Naive thymus-derived CD4-positive, alpha-beta T cell (primary cell): ENCODE data around the gene LIPK. TPM values are rescaled to one million over a fixed set of nuclear protein-coding genes. Genes with fewer than 3 reads are reported as not detected.
"Not testable (repeated sequence)": the region's sequence is repeated elsewhere in the genome, so short reads cannot be mapped to it uniquely, and the experiment has no call there.

Source experiments
- ATAC-seq: fragments of 150-1000 bp; cut with Tn5 transposase; 2 replicates; pipeline ENCODE4 v1.10.0; 2021; ENCODE audit warnings: mild to moderate bottlenecking, moderate library complexity
- CTCF ChIA-PET: fragments of 350-600 bp; sonication (Branson Sonifier 250); formaldehyde crosslinking; loops from one replicate; lab custom pipeline; 2021; ENCODE audit warnings: antibody characterized with exemption; lab: Charles Lee
- POLR2A ChIA-PET: fragments of 350-600 bp; sonication (Branson Sonifier 250); formaldehyde crosslinking; loops from one replicate; lab custom pipeline; 2021; ENCODE audit warnings: antibody characterized with exemption, inconsistent platforms; lab: Charles Lee
- DNase-seq, 9 donors: peaks; one replicate each; pipeline versions ENCODE4 v3.0.0 to v3.0.0-alpha.2; 2020 to 2022; ENCODE audit warnings: mixed read lengths in 1 of 9
- H3K27ac ChIP-seq: one replicate; pipeline ENCODE4 v1.7.0; 2013; ENCODE audit warnings: mild to moderate bottlenecking, low read depth, low read length, moderate library complexity
- H3K27me3 ChIP-seq, 2 donors: one replicate each; pipeline ENCODE4 v1.7.0; 2013; ENCODE audit warnings: low read length in 2 of 2, mild to moderate bottlenecking in 2 of 2, moderate library complexity in 2 of 2; ENCODE audit not compliant: control insufficient read depth in 2 of 2, insufficient read depth in 2 of 2
- H3K36me3 ChIP-seq, 3 experiments: 1 replicate in 2 of 3; 2 replicates in 1 of 3; pipeline ENCODE4 v1.7.0; 2013; ENCODE audit warnings: low read length in 3 of 3, mild to moderate bottlenecking in 3 of 3, moderate library complexity in 1 of 3; ENCODE audit not compliant: insufficient read depth in 3 of 3, control insufficient read depth in 2 of 3
- H3K4me1 ChIP-seq, 2 donors: one replicate each; pipeline ENCODE4 v1.7.0; 2013; ENCODE audit warnings: low read length in 2 of 2, mild to moderate bottlenecking in 2 of 2, moderate library complexity in 1 of 2; ENCODE audit not compliant: control insufficient read depth in 2 of 2, insufficient read depth in 2 of 2
- H3K4me3 ChIP-seq: 2 replicates; pipeline ENCODE4 v1.7.0; 2013; ENCODE audit warnings: mild to moderate bottlenecking, low read length
- H3K9me3 ChIP-seq, 3 experiments: 1 replicate in 2 of 3; 2 replicates in 1 of 3; pipeline ENCODE4 v1.7.0; 2013; ENCODE audit warnings: low read length in 3 of 3; ENCODE audit not compliant: control insufficient read depth in 2 of 3
- H3K27ac Mint-ChIP-seq, 9 donors: one replicate each; pipeline ENCODE4 v1.8.0; 2020 to 2022; ENCODE audit warnings: mixed read lengths in 9 of 9, mild to moderate bottlenecking in 8 of 9, moderate library complexity in 5 of 9, inconsistent platforms in 2 of 9
- H3K27me3 Mint-ChIP-seq, 5 donors: one replicate each; pipeline ENCODE4 v1.8.0; 2021 to 2022; ENCODE audit warnings: mixed read lengths in 5 of 5, mild to moderate bottlenecking in 1 of 5
- H3K36me3 Mint-ChIP-seq, 5 donors: one replicate each; pipeline ENCODE4 v1.8.0; 2020 to 2022; ENCODE audit warnings: mixed read lengths in 5 of 5, mild to moderate bottlenecking in 3 of 5, inconsistent platforms in 1 of 5
- H3K4me1 Mint-ChIP-seq, 7 donors: one replicate each; pipeline ENCODE4 v1.8.0; 2020 to 2022; ENCODE audit warnings: mixed read lengths in 7 of 7, mild to moderate bottlenecking in 3 of 7, inconsistent platforms in 1 of 7
- H3K4me3 Mint-ChIP-seq, 10 donors: one replicate each; pipeline ENCODE4 v1.8.0; 2020 to 2022; ENCODE audit warnings: mild to moderate bottlenecking in 10 of 10, mixed read lengths in 10 of 10, moderate library complexity in 6 of 10, inconsistent platforms in 2 of 10
- H3K9me3 Mint-ChIP-seq, 11 donors: one replicate each; pipeline ENCODE4 v1.8.0; 2020 to 2022; ENCODE audit warnings: mixed read lengths in 11 of 11, mild to moderate bottlenecking in 4 of 11, inconsistent platforms in 1 of 11, moderate library complexity in 1 of 11
- intact Hi-C, 2 donors: fragments of 100-400 bp; cut with micrococcal nuclease; formaldehyde crosslinking; loops; one replicate each; pipeline ENCODE4 v1.15.1; 2023
- polyA plus RNA-seq, 2 donors: library from polyadenylated mRNA; unstranded; fragments of 300-500 nt; fragmentation: Illumina TruSeq; gene quantifications; one replicate each; pipeline ENCODE4 v1.2.3, GENCODE V29; 2021
- total RNA-seq, 6 experiments: library from RNA in 5 of 6; stranded (reverse) in 5 of 6; gene quantifications; 1 replicate in 5 of 6; 2 replicates in 1 of 6; pipeline ENCODE4 v1.2.3 and lab custom pipeline; 2021 to 2026

LIPK gene
- total and polyA plus RNA-seq, 7 experiments from 2014 or later, result not detected

DNA sequence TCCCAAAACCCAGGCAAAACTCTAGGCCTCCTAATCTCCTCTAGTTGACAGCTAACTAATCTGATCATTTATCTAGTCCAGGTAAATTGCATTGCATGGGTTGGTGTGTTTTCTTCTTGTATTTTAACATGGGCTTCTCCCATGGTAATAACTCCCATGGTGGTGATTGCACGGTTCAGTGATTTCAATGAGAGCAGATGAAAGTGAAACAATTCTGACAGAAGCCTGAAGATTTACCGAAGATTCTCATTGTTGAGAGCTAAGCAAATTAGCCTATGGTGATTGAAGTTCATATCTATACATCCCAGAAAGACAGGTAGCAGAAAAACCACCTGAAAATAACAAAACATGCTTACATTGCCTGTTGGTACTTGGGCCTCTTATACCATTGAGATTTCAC, 27.2 kb downstream of the LIPK start:
- ChIA-PET POLR2A (no interaction called here), CTCF (no interaction called here)
- no peak overlapping the region for H3K27ac Mint-ChIP-seq

GRCh38 chr10:88735661-88736060, 29.6 kb downstream of the LIPK start:
- Histone ChIP-seq H3K27me3 (peaks cover 0 to 3% of the 10 kb centered on the region in 2 donors), H3K36me3 (no peaks in the 10 kb centered on the region), H3K27ac (no peak overlapping the region), H3K4me1 (no peaks in the 10 kb centered on the region), H3K9me3 (no peaks in the 10 kb centered on the region), H3K4me3 (no peak overlapping the region)
- ChIA-PET POLR2A (no interaction called here), CTCF (no interaction called here)
- Mint-ChIP-seq H3K9me3 (peaks cover 0 to 2% (median 0%) of the 10 kb centered on the region in 11 donors), H3K27ac (no peak overlapping the region), H3K36me3 (no peaks in the 10 kb centered on the region), H3K4me1 (no peaks in the 10 kb centered on the region), H3K4me3 (no peak overlapping the region), H3K27me3 (peaks cover 0 to 44% (median 15%) of the 10 kb centered on the region in 5 donors)
- intact Hi-C loops, result no loop called here
- DNase-seq (no peak), ATAC-seq (no peak)

More for the DNA sequence above, 27.2 kb downstream of the LIPK start:
- no peak overlapping the region for H3K4me3 ChIP-seq
- Mint-ChIP-seq H3K27me3 (peaks cover 0 to 26% (median 4%) of the 10 kb centered on the region in 5 donors), H3K4me3 (no peak overlapping the region), H3K36me3 (no peaks in the 10 kb centered on the region), H3K9me3 (peaks cover 0 to 2% (median 0%) of the 10 kb centered on the region in 11 donors), H3K4me1 (no peaks in the 10 kb centered on the region)
- intact Hi-C loops, result no loop called here
- DNase-seq (no peak), ATAC-seq (no peak)
- no peaks in the 10 kb centered on the region for H3K36me3 ChIP-seq
- no peaks in the 10 kb centered on the region for H3K4me1 ChIP-seq
- no peaks in the 10 kb centered on the region for H3K9me3 ChIP-seq
- no peak overlapping the region for H3K27ac ChIP-seq
- H3K27me3 ChIP-seq, result peaks cover 0 to 3% of the 10 kb centered on the region in 2 donors

DNA sequence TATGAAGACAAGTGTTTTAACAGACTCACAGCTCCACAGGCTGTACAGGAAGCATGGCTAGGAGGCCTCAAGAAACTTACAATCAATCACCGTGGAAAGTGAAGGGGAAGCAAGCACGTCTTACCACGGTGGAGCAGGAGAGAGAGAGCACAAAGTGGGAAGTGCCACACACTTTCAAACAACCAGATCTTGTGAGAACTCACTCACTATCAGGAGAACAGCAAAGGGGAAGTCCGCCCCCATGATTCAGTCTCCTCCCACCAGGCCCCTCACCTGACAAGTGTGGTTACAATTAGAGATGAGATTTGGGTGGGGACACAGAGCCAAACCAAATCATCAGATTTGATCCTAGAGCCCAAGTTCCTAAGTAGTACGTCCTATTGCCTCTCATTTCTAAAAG, 35.9 kb downstream of the LIPK start:
- peaks cover 11 to 53% (median 25%) of the 10 kb centered on the region in 5 donors for H3K27me3 Mint-ChIP-seq
- H3K27ac ChIP-seq, H3K27ac Mint-ChIP-seq, POLR2A ChIA-PET, H3K4me3 ChIP-seq, H3K36me3 Mint-ChIP-seq, DNase-seq, ATAC-seq, H3K9me3 ChIP-seq, H3K4me3 Mint-ChIP-seq, H3K27me3 ChIP-seq, H3K36me3 ChIP-seq, H3K4me1 ChIP-seq, intact Hi-C loops, H3K4me1 Mint-ChIP-seq: not testable (repeated sequence)
- peaks cover 0 to 18% (median 5%) of the 10 kb centered on the region in 11 donors for H3K9me3 Mint-ChIP-seq
- CTCF ChIA-PET, result interaction anchor here (0.6 kb wide), 1 partner anchor 190 kb away, joined by 3 read pairs; no protein-coding TSS in a partner anchor

DNA sequence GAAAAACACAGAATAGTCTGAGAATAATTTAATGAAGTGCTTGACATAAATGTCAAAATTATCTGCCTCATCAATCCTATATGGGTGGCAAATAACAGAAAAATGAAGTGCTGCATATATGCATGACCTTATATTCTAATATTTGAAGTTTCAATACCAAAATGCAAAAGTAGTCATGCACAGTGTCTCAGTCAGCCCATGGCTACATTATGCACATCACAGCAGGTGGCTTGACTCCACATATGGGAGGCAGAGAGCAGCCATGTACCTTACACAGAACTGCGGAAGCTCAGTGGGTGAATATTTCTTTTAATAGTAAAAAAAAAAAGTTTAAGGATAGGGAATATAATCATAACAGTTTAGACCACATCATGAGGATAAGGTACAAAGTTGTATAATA, 36.4 kb downstream of the LIPK start:
- Mint-ChIP-seq H3K27me3 (peaks cover 11 to 55% (median 25%) of the 10 kb centered on the region in 5 donors), H3K27ac (no peak overlapping the region), H3K9me3 (peaks cover 0 to 18% (median 5%) of the 10 kb centered on the region in 11 donors), H3K4me1 (no peaks in the 10 kb centered on the region), H3K4me3 (no peak overlapping the region), H3K36me3 (peaks cover 0 to 5% (median 0%) of the 10 kb centered on the region in 5 donors)
- POLR2A ChIA-PET, result no interaction called here
- Histone ChIP-seq H3K4me1 (no peaks in the 10 kb centered on the region), H3K9me3 (no peaks in the 10 kb centered on the region), H3K4me3 (no peak overlapping the region), H3K36me3 (no peaks in the 10 kb centered on the region), H3K27me3 (no peaks in the 10 kb centered on the region), H3K27ac (no peak overlapping the region)
- CTCF ChIA-PET, result no interaction called here
- intact Hi-C loops, result no loop called here
- DNase-seq (no peak), ATAC-seq (no peak)

DNA sequence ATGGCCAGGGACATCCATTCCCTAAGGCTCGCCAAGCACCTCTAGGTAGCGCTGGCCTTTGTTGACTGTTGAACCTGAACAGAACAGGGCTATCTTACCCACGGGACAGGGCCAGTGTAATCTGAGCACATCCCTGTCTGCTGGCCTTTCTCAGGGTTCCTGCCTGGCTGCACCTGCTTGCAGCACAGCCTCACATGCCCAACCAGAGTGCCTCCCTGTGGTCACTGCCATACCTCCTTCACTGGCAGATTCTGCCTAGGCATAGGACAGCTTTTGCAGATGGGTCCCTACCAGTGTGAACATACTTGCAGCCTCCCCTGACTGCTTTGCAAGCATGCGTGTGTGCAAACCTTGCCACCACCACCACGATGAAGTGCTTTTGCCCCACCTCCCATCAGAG, 38.0 kb downstream of the LIPK start:
- POLR2A ChIA-PET, result no interaction called here
- intact Hi-C loops, result no loop called here

DNA sequence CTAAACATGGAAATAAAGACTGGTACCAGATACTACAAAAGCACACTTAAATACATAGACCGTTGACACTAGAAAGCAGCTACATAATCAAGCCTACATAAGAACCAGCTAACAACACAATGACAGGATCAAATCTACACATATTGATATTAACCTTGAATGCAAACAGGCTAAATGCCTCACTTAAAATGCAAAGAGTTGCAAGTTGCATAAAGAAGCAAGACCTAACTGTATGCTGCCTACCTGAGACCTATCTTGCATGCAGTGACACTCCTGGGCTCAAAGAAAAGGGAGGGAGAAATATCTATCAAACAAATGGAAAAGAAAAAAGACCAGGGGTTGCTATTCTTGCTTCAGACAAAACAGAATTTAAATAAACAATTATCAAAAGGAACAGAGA, 39.6 kb downstream of the LIPK start:
- ChIA-PET POLR2A (no interaction called here), CTCF (no interaction called here)
- H3K27me3 Mint-ChIP-seq, result peaks cover 8 to 54% (median 11%) of the 10 kb centered on the region in 5 donors
- Histone ChIP-seq H3K27me3 (no peaks in the 10 kb centered on the region), H3K4me1 (no peaks in the 10 kb centered on the region), H3K27ac (no peak overlapping the region), H3K4me3 (no peak overlapping the region), H3K36me3 (no peaks in the 10 kb centered on the region), H3K9me3 (no peaks in the 10 kb centered on the region)
- H3K27ac Mint-ChIP-seq, result peak overlapping the region in 1 of 9 donors; percentile 15
- DNase-seq, result no peak
- peaks cover 0 to 18% (median 5%) of the 10 kb centered on the region in 11 donors for H3K9me3 Mint-ChIP-seq
- no peaks in the 10 kb centered on the region for H3K4me1 Mint-ChIP-seq
- intact Hi-C loops, result no loop called here
- no peak overlapping the region for H3K4me3 Mint-ChIP-seq
- H3K36me3 Mint-ChIP-seq, result peaks cover 0 to 5% (median 0%) of the 10 kb centered on the region in 5 donors
- ATAC-seq, result no peak

More for the DNA sequence above, 38.0 kb downstream of the LIPK start:
- Mint-ChIP-seq H3K4me3 (no peak overlapping the region), H3K9me3 (peaks cover 0 to 18% (median 5%) of the 10 kb centered on the region in 11 donors), H3K36me3 (peaks cover 0 to 5% (median 0%) of the 10 kb centered on the region in 5 donors), H3K4me1 (no peaks in the 10 kb centered on the region), H3K27ac (no peak overlapping the region), H3K27me3 (peaks cover 11 to 51% (median 16%) of the 10 kb centered on the region in 5 donors)
- H3K4me1 ChIP-seq, result no peaks in the 10 kb centered on the region
- H3K27ac ChIP-seq, result no peak overlapping the region
- CTCF ChIA-PET, result no interaction called here
- ATAC-seq (no peak), DNase-seq (no peak)
- H3K36me3 ChIP-seq, result no peaks in the 10 kb centered on the region
- no peak overlapping the region for H3K4me3 ChIP-seq
- H3K9me3 ChIP-seq, result no peaks in the 10 kb centered on the region
- H3K27me3 ChIP-seq, result no peaks in the 10 kb centered on the region

- peaks cover 0 to 48% (median 0%) of the 10 kb centered on the region in 5 donors for H3K27me3 Mint-ChIP-seq
- no peaks in the 10 kb centered on the region for H3K36me3 ChIP-seq
- no peak overlapping the region for H3K4me3 ChIP-seq
- no peak overlapping the region for H3K4me3 Mint-ChIP-seq
- CTCF ChIA-PET, result no interaction called here
- intact Hi-C loops, result no loop called here
- peaks cover 0 to 2% (median 0%) of the 10 kb centered on the region in 11 donors for H3K9me3 Mint-ChIP-seq
- H3K4me1 ChIP-seq, result no peaks in the 10 kb centered on the region
- H3K27ac ChIP-seq, result no peak overlapping the region
- H3K27me3 ChIP-seq, result no peaks in the 10 kb centered on the region
- DNase-seq (no peak), ATAC-seq (no peak)
- POLR2A ChIA-PET, result no interaction called here
- no peaks in the 10 kb centered on the region for H3K9me3 ChIP-seq
- H3K4me1 Mint-ChIP-seq, result peaks cover 5 to 9% (median 6%) of the 10 kb centered on the region in 7 donors
- H3K36me3 Mint-ChIP-seq, result no peaks in the 10 kb centered on the region
- no peak overlapping the region for H3K27ac Mint-ChIP-seq
Measured at GRCh38 chr10:88754287-88754686, 48.2 kb downstream of the LIPK start.
